Fibroblast of upper back skin (primary cell): ENCODE measurements around the gene XIST.
"Not testable (repeated sequence)": the region's sequence is repeated elsewhere in the genome, so short reads cannot be mapped to it uniquely, and the experiment has no call there.

Experiments used
- DNase-seq: peaks from one replicate; pipeline ENCODE4 v3.0.0-alpha.2; 2013

XIST gene

DNA sequence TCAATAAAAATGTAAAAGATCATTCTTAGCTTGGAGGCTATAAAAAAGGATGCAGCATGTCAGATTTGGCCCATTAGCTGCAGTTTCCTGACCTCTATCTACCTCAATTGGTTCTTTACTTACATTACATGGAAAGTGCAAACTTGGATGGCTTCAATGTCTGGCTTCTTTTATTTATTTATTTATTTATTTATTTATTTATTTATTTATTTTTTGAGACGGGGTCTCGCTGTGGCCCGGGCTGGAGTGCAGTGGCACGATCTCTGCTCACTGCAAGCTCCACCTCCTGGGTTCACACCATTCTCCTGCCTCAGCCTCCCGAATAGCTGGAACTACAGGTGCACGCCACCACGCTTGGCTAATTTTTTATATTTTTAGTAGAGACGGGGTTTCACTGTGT is 60.0 kb downstream of the XIST start:
- not testable (repeated sequence) for DNase-seq

GRCh38 chrX:73785493-73785892 is 67.0 kb downstream of the XIST start:
- DNase-seq = no peak
